ENCODE measurements around the gene ASB6.

DNA sequence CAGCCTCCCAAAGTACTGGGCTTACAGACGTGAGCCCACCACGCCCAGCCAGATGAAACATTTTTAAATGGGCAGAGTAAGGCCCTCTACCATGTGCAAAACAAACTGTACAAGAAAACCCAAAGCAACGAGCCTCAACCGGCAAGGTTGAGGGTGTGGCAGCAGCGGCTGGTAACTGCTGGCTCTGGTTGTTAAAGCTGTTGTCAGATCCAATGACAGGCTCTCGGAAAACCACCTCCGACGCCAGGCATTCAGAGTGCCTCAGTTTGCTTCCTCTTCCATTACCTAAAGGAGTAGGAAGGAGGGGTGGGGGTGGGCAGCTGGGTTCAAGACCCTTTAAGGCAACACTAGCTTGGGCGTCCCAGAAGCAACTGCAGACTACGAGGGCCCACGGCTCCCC is 2.4 kb upstream of the ASB6 start:
- no peak for TF ChIP-seq POLR2A (IDR thresholded peaks at IDR 0.05)
- TF ChIP-seq, protein P1, sequence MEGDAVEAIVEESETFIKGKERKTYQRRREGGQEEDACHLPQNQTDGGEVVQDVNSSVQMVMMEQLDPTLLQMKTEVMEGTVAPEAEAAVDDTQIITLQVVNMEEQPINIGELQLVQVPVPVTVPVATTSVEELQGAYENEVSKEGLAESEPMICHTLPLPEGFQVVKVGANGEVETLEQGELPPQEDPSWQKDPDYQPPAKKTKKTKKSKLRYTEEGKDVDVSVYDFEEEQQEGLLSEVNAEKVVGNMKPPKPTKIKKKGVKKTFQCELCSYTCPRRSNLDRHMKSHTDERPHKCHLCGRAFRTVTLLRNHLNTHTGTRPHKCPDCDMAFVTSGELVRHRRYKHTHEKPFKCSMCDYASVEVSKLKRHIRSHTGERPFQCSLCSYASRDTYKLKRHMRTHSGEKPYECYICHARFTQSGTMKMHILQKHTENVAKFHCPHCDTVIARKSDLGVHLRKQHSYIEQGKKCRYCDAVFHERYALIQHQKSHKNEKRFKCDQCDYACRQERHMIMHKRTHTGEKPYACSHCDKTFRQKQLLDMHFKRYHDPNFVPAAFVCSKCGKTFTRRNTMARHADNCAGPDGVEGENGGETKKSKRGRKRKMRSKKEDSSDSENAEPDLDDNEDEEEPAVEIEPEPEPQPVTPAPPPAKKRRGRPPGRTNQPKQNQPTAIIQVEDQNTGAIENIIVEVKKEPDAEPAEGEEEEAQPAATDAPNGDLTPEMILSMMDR (IDR thresholded peaks at IDR 0.05) = no peak
- no peak for TF ChIP-seq EP300 (IDR thresholded peaks at IDR 0.05)
